ENCODE data around the gene RIPOR2. TPM values are rescaled to one million over a fixed set of nuclear protein-coding genes. Genes with fewer than 3 reads are reported as not detected.
"Not testable (repeated sequence)": the region's sequence is repeated elsewhere in the genome, so short reads cannot be mapped to it uniquely, and the experiment has no call there.

RIPOR2 gene
- total RNA-seq, 1 experiment from 2014 or later = not detected

DNA sequence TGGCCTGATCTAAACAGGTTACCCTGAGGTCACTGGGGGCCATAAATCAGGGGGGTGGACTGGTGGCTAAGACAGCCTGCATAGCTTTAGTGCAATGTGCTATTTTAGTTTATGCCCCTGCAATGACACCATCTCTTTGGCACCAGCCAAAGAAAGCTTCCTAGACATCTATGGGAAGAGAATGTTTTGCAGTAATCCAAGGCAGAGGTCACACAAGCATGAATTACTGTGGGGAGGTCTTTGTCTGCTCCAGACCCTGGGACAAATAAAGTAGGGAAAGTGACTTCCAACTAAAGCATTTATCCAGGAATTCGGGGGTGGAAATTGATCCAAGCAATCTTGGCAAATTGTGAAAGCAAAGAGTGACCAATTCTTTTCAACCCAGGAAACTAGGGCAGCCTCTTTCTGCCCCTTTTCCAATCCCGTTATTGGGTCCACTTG is 5.3 kb downstream of the RIPOR2 start:
- in situ Hi-C loops (cut with HindIII; ENCODE audit: low sequenced_read_pairs) = no loop called here
- DNase-seq (ENCODE audit: low spot score) = no peak

- in situ Hi-C loops (cut with HindIII; ENCODE audit: low sequenced_read_pairs) = no loop called here
- DNase-seq (ENCODE audit: low spot score) = no peak
Measured at GRCh38 chr6:24929242-24929641, 6.5 kb downstream of the RIPOR2 start.

- DNase-seq (ENCODE audit: low spot score) = no peak
- in situ Hi-C loops (cut with HindIII; ENCODE audit: low sequenced_read_pairs) = no loop called here
Measured at GRCh38 chr6:24927985-24928745, 7.6 kb downstream of the RIPOR2 start.

DNA sequence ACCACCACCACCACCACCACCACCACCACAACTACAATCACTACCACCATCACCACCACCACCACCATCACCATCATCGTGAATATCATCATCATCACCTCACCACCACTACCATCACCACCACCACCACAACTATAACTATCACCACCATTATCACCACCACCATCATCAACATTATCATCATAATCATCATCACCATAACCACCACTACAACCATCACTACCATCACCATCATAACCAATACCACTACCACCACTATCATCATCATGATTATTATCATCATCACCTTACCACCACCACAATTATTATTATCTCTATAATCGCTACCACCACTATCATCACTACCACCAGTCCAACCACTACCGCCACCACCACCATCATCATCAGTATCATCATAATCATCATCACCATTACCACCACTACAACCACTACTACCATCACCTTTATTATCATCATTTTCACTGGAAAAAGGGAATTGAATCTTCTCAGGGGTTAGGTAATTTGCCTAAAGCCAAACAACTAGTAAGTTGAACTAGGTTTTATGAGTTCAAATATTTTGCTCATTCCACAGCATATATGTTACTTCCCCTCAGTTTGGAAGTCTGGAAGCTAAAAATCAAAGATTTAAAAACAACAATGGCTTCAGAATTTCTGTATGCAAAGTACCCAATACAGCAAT is 8.3 kb downstream of the RIPOR2 start:
- DNase-seq (ENCODE audit: low spot score) = no peak
- in situ Hi-C loops (cut with HindIII; ENCODE audit: low sequenced_read_pairs) = no loop called here

- in situ Hi-C loops (cut with HindIII; ENCODE audit: low sequenced_read_pairs); DNase-seq (ENCODE audit: low spot score): not testable (repeated sequence)
Measured at GRCh38 chr6:24926647-24927046, 9.1 kb downstream of the RIPOR2 start.

DNA sequence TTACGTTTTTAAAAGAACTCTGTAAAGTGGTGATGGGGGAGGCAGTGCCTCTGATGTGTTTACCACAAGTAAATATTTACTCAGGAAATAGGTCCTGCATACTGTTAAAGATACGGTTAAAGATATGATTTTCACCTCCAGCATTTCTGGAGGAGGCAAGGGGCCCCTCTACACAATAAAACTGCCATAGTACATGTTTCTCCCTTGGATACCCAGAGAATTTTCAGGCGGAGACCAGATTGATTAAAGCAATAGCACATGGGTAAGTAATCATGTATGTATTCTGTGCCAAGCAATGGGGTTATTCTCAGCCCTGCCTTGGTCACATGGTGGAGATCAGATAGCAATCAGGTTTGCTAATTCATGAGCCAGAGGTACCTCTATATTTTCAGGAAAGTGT is 9.6 kb downstream of the RIPOR2 start:
- in situ Hi-C loops (cut with HindIII; ENCODE audit: low sequenced_read_pairs) = no loop called here

DNA sequence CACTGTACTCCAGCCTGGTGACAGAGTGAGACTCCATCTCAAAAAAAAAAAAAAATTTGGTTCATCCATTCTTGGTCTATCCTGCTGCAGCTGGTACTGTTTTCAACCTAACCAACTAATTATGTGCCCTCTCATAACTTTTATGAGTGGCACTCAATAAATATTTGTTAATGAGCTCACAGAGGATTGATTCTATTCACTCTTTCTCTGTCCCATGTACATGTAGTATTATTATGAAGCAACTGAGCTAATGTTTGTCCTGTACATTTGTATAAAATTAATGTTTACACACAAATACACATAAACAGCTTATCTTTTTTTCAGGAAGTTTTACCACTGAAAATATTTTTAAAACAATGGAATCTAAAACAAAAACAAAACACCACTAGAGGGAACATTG is 10.1 kb downstream of the RIPOR2 start:
- in situ Hi-C loops (cut with HindIII; ENCODE audit: low sequenced_read_pairs) = no loop called here
- no peak for DNase-seq (ENCODE audit: low spot score)

More for the DNA sequence above, 9.6 kb downstream of the RIPOR2 start:
- DNase-seq (ENCODE audit: low spot score) = no peak

- no peak for DNase-seq (ENCODE audit: low spot score)
- in situ Hi-C loops (cut with HindIII; ENCODE audit: low sequenced_read_pairs) = no loop called here
Measured at GRCh38 chr6:24924580-24925356, 11.0 kb downstream of the RIPOR2 start.

- in situ Hi-C loops (cut with HindIII; ENCODE audit: low sequenced_read_pairs) = no loop called here
- no peak for DNase-seq (ENCODE audit: low spot score)
Measured at GRCh38 chr6:24923885-24924401, 11.8 kb downstream of the RIPOR2 start.

DNA sequence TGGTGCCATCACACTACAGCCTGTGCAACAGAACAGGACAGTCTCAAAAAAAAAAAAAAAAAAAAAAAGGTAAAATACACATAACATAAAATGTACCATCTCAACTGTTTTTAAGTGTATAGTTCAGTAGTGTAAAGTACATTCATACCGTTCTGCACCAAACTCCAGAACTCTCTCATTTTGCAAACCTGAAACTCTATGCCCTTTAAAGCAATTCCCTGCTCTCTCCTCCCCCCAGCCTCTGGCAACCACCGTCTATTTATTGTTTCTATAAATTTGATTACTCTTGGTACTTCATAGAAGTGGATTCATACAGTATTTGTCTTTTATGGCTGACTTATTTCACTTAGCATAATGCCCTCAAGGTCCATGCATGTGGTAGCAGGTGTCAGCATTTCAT is 12.9 kb downstream of the RIPOR2 start:
- no peak for DNase-seq (ENCODE audit: low spot score)
- in situ Hi-C loops (cut with HindIII; ENCODE audit: low sequenced_read_pairs) = no loop called here

GRCh38 chr6:24922170-24922569 is 13.6 kb downstream of the RIPOR2 start:
- in situ Hi-C loops (cut with HindIII; ENCODE audit: low sequenced_read_pairs) = no loop called here
- DNase-seq (ENCODE audit: low spot score) = no peak

DNA sequence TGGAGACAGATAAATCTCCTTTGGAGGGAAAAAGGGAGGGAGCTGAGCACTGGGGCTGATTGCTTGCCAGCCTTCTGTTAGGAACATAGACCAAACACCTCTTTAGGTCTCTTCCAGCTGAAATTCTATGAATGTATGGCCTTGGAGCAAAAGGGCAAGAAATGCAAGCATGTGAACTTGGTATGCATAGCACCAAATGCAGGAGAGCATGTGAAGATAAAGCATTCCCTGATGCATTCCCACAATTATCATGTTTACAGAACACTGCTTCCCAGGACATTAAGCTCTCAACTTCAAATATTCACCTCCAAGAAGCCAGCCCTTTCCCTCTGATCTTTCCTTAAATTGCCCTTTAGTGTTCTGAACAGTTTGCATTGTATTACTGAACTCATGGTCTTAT is 15.6 kb downstream of the RIPOR2 start:
- no peak for DNase-seq (ENCODE audit: low spot score)
- in situ Hi-C loops (cut with HindIII; ENCODE audit: low sequenced_read_pairs) = no loop called here

GRCh38 chr6:24919056-24919892 is 16.5 kb downstream of the RIPOR2 start:
- no peak for DNase-seq (ENCODE audit: low spot score)
- in situ Hi-C loops (cut with HindIII; ENCODE audit: low sequenced_read_pairs) = no loop called here

- in situ Hi-C loops (cut with HindIII; ENCODE audit: low sequenced_read_pairs) = no loop called here
- DNase-seq (ENCODE audit: low spot score) = no peak
Measured at GRCh38 chr6:24918641-24919055, 17.1 kb downstream of the RIPOR2 start.

- in situ Hi-C loops (cut with HindIII; ENCODE audit: low sequenced_read_pairs) = no loop called here
- no peak for DNase-seq (ENCODE audit: low spot score)
Measured at GRCh38 chr6:24916496-24916895, 19.3 kb downstream of the RIPOR2 start.

GRCh38 chr6:24915641-24916040 is 20.1 kb downstream of the RIPOR2 start:
- DNase-seq (ENCODE audit: low spot score) = no peak
- in situ Hi-C loops (cut with HindIII; ENCODE audit: low sequenced_read_pairs) = no loop called here

- in situ Hi-C loops (cut with HindIII; ENCODE audit: low sequenced_read_pairs) = not testable (repeated sequence)
Measured at GRCh38 chr6:24914082-24914481, 21.7 kb downstream of the RIPOR2 start.

DNA sequence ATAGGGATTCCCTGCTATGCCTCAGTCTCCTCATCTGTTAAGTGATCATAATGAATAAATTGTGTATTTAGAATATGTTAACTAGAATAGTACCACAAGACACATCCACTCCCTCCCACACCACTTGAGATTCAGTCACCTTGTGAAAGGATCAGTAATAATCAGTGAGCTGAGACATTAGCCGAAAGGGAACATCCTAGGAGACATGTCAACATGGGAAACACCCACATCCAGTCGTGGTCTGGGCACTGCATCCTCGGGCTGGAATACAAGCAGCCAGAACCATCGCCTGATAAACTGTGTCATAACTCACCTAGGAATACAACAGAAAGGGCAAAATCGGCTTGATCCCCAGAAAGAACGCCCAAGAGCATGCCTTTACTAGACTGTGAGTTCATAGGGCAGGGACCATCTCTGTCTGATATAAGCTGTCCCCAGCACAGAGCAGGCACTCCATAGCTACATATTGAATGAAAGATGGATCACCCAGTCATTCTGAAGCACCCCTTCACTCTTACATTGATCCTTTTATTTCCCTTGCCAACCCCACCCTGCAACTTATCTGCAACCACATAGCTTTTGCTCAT is 23.9 kb downstream of the RIPOR2 start:
- DNase-seq (ENCODE audit: low spot score) = no peak
- in situ Hi-C loops (cut with HindIII; ENCODE audit: low sequenced_read_pairs) = no loop called here

More at GRCh38 chr6:24914082-24914481, 21.7 kb downstream of the RIPOR2 start:
- DNase-seq (ENCODE audit: low spot score) = not testable (repeated sequence)
